Activated CD8-positive, alpha-beta memory T cell treated with anti-CD3 and anti-CD28 coated beads, Interleukin-2, amount 50 U/mL, for 24 hours (primary cell): Measurements from ENCODE around the gene LIM2.
"Not testable (repeated sequence)": the region's sequence is repeated elsewhere in the genome, so short reads cannot be mapped to it uniquely, and the experiment has no call there.

Source experiments
- DNase-seq: peaks from one replicate; pipeline ENCODE4 v3.0.0-alpha.2; 2020; ENCODE audit errors: extremely low read depth

The LIM2 gene, protein sequence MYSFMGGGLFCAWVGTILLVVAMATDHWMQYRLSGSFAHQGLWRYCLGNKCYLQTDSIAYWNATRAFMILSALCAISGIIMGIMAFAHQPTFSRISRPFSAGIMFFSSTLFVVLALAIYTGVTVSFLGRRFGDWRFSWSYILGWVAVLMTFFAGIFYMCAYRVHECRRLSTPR

DNA sequence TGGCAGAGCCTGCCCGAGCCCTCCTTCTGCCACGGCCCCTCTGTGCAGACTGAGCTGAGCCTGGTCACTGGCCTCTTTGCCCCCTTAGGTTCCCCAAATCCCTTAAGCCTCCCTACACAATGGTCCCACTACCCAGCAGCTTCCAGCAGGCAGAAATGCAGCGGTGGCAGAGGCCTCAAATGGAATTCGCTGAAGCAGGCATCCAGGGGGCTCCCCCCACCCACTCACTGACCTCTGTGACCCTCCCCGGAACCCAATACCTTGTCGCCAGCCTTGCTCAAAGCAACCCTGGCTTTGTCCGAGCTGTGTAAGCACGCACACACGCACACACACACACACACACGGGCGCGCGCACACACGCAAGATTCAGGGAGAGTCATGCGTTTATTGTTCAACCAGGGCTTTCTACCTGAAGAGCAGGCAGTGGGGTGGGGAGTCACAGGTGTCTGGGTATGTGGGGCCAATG, at the start of gene LIM2:
LIM2 (minus strand) TSS at position 51 of the 466 bp plus-strand sequence. CDS start 531 bp downstream, outside the sequence.
- no peak for DNase-seq

DNA sequence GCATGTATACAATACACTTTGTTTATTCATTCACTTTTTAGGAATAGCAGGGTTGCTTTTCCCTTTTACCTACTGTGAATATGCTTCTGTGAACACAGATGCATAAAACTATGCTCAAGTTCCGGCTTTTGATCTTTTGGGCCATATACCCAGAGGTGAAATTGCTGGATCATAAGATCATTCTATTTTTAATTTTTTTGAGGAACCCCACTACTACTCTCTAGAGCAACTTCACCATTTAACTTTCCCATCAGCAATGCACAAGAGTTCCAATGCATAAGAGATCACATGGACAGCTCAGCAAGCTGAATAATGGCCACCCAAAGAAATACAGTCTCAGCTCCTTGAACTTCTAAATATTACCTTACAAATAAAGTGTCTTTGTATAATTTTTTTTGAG, 46.7 kb upstream of the LIM2 start:
- DNase-seq, result no peak

DNA sequence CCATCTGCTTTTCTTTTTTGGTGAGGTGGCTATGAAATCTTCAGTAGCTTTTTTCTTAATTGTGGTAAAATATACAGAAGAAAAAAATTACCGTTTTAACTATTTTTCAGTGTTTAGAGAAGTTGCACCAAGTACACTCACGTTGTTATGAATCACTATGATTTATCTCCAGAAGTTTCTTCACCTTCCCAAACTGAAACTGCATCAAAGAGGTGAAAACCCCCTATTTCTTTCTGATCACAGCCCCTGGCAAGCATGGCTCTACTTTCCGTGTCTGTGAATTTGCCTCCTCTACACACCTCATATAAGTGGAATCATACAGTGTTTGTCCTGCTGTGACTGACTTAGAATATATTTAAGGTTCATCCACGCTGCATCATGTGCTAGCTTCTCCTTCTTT, 45.3 kb upstream of the LIM2 start:
- DNase-seq, result no peak

DNA sequence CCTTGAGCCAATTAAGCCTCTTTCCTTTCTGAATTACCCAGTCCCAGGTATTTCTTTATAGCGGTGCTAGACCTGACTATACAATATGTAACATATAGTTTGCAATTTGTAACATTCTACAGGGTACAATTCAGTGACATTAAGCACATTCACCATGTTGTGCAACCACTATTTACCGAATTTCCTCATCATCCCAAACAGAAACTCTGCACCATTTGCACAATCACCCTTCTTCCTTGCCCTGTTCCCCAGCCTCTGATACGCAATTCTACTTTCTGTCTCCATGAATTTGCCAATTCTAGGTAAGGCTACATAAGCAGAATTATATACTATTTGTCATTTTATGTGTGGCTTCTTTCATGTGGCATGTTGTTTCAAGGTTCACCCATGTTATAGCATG, 43.4 kb upstream of the LIM2 start:
- no peak for DNase-seq

DNA sequence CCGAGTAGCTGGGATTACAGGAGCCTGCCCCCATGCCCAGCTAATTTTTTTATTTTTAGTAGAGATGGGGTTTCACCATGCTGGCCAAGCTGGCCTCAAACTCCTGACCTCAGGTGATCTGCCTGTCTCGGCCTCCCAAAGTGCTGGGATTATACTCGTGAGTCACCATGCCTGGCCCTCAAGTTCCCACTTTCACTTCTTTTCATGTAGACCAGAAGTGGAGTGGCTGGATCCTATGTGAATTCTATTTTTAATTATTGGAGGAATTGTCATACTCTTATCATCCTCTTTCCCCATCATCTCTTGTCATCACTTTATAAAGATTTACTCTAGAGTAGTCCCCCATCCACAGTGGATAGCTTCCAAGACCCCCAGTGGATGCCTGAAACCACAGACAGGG, 42.4 kb upstream of the LIM2 start:
- no peak for DNase-seq

DNA sequence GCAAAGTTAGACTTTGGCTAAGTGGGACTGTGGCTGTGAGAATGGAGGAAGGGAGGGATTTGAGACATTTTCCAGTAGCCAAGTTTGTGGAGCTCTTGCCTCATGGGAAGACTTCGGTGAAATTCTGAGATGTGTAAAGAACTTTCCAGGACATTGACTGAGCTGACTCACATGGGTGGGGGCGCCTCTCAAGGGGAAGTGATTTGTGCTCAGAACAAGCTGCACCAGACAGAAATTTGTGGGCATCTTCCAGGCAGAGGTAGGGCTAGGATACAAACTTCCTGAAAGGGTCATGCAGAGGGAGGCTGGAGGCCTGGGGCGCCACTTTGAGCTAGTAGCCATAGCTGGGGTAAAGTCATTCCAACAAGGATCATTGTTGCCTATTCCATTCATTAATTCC, 39.4 kb upstream of the LIM2 start:
- no peak for DNase-seq

DNA sequence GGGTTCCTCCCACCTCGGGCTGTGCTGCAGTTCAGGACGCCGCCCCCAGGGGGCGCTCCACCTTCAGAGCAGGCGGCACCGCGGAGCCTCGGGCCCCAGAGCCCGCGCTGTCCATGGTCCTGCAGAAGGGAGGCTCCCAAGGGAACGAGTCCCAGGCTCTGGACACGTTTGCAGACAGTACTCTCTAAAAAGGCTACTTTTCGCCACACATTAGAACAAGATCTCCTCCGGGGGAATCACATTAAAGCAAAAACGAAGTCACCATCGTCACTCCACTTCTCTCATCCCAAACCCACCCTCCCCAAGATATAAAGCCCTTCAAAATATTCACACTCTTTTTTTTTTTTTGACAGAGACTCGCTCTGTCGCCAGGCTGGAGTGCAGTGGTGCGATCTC, 34.3 kb upstream of the LIM2 start:
- DNase-seq, result peak; percentile 64

DNA sequence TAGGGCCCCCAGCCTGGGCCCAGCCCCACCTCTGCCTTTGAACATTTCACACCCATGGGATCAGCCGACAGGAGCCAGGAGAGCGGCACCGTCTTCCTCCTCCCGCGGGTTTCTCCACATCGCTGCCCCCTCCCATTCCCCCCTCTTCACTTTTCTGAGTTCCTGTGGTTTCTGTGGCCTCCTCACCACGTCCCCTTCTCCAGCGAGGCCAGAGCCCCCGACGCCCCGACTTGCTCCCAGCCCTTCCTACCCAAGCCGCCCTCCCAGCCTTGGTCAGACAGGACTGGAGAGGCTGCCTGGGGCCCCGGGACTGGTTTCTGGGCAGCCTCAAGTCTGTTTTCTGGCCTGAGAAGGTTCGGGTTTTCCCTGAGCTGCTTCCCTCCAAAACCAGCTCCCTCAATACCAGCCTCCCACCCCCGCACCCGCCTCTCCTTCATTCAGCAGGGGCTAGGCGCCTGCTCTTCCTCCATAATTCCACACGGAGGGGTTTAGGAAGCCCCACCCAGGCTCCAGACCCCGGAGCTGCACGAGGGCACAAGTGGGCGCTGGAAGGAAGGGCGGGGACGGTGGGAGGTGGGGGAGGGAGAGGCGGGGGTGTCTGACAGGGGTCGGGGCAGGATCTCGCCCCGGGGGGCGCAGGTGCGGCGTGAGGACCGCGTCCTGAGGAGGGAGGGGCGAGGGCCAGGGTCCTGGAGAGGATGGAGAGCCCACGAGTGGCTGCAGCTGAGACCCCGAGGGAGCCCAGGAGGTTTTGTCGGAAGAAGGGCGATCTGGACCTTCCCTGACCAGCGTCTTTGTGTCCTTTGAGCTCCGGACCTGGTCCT, 33.7 kb upstream of the LIM2 start:
- no peak for DNase-seq

DNA sequence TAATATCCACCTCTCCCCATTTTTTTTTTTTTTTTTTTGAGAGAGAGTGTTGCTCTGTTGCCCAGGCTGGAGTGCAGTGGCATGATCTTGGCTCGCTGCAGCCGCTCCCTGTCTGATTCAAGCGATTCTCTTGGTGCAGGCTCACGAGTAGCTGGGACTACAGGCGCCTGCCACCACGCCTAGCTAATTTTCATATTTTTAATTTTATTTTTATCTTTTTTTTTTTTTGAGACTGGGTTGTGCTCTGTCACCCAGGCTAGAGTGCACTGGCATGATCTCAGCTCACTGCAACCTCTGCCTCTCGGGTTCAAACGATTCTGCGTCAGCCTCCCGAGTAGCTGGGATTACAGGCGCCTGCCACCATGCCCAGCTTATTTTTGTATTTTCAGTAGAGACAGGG, 32.7 kb upstream of the LIM2 start:
- DNase-seq, result not testable (repeated sequence)

DNA sequence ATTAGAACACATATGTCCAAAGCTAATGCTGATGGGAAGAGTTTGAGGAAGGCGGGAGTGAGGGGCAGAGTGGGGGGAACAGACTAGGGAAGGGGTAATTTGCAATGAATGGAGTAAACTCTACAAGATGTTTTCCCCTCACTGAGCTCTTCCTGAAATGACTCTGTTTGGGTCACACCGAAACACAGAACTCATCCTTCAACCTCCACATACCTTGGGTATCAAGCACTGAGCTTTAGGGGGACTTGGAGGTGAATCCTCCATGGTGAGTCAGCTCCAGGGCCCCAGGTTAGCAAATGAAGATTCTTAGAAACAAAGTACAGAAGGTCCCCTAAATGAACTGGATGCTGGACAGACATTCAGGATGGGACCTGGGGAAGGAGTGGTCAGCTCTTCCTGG, 30.9 kb upstream of the LIM2 start:
- DNase-seq, result no peak

DNA sequence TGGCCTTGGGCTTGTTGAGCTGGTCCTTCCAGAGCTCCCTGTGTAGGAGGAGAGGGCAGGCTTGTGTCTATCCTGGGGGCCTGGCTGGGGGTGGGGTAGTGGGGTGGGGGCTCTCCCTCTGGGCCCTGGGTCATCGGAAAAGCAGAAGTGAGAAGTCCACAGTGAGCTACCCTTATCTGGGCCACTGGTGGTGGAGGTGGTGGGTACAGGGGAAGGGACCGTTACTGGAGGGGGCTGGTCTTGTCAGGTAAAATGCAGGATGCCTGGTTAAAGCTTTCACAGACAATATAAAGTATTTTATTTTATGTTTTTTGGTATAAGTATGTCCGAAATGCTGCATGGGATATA, 30.0 kb upstream of the LIM2 start:
- DNase-seq, result no peak

DNA sequence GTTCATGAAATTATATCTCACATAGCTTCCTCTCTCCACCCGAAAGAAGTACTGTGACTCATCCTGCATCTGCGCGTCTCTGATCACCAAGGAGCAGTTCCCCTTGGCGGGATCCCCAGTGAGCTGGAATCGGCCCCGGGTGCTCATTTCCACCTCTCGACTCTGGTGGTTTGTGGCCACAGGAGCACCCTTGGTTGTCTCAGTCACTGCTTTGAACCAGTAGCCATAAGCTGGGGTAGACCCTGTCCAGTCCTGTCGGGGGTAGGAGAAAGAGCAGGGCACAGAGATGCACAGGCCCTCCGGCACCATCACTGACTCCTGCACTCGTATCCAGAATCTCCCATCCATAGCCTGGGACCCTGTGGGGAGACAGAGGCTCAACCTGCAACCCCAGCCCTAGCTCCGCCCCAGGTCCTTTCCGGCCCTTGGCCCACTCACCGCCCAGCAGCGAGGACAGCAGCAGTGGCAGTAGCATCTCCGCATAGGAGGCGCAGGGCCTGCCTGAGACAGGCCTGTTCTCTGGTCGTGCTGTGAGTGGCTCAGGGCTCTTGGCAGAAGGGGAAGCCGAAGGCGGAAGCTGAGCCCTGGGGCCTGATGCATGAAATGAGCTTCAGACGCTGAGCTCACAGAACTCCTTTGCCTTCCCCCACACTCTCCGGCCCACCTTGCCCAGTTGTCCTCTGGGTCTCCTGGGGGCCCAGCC, 29.5 kb upstream of the LIM2 start, which contains the start of gene SIGLEC10:
SIGLEC10 (minus strand) TSS at position 536 of the 703 bp plus-strand sequence; CDS start at position 475, 61 bp downstream.
- no peak for DNase-seq

DNA sequence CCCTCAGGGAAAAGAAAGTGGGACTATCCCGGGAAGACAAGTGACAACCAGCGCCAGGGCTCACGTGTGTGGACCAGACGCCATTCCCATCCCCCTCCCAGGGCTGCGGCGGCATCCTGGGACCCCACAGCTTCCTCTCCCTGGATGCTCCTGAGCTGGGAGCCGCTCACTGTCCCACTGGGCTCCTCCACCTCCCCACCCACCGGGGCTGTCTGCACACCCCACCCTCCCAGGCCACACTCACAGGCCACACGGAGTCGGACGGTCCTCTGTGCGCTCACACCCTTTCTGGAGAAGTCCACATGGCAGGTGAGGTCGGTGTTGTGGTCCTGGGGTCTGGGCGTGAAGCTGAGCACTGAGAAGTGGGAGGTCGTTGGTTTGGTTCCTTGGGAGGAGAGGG, 28.6 kb upstream of the LIM2 start:
- DNase-seq, result not testable (repeated sequence)

DNA sequence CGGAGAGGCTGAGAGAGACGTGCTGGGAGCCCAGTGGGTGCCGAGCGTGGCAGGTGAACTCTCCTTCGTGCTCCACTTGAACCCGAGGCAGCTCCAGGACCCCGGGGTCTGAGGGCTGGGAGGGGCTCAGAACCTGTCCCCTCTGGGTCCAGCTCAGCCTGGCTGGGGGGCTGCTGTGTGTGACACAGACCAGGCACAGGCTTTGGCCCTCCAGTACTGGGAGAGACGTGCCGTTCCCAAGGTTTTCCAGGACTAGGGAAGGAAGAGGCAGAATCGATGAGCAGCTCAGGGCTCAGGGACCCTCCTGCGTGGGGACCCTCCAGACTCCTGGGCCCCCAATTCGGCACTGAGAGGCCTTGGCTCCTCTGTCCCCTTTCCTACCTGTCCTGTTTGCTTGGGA, 27.4 kb upstream of the LIM2 start:
- DNase-seq, result no peak

DNA sequence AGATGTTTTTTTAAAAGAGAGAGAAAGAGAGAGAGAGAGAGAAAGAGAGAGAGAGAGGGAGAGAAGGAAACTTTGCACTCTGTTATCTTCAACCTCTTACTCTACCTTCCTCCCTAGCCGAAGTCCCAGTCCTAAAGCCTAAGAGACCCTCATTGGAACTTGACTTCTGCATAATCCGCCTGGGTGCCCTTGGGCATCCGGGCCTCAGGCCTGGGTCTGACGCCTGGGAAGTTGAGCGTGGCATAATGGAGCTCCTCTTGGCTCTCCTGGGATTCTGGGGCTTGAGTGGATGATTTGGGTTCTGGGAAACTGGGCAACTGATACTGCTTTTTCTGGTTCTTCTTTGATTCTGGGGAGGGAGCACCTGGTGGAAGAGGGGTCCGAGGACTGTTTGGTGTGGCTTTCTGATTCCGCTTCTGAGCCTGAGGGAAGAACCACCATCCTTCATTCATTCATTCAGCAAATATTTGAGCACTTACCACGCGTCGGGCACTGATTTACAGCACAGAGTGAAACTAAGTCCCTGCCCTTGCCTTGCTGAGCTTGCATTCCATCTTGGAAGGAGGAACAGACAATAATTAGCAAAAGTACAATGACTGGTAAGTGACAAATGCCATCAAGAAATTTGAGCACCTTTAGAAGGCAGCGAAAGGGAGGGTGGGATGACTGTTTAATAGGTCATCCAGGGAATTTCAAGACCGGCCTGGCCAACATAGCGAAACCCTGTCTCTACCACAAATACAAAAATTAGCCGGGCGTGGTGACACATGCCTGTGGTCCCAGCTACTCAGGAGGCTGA, 23.4 kb upstream of the LIM2 start:
- no peak for DNase-seq

DNA sequence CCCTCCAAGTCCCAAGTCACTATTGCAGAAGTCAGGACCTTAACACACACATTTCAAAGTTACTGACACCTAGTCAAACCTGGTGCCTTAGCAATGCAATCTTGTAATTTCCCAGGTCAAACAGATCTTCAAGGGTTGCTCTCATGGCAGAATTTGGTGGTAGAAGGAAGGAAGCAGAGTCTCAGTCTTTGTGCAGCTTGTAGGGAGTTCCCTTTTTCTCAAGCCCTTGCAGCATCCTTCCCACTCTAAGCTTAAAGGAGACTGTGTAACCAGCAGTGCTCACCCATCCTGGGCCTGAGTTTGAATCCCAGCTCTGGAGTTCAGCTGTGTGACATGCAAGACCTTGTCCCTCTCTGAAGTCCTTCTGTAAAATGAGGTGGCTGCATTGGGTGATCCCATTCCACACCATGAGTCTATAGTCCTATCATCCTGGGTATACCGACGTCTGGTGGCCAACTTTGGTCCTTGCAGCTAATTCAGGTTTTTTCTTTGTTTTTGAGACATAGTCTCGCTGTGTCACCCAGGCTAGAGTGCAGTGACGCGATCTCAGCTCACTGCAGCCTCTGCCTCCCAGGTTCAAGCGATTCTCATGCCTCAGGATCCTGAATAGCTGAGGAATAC, 19.8 kb upstream of the LIM2 start:
- DNase-seq, result no peak

DNA sequence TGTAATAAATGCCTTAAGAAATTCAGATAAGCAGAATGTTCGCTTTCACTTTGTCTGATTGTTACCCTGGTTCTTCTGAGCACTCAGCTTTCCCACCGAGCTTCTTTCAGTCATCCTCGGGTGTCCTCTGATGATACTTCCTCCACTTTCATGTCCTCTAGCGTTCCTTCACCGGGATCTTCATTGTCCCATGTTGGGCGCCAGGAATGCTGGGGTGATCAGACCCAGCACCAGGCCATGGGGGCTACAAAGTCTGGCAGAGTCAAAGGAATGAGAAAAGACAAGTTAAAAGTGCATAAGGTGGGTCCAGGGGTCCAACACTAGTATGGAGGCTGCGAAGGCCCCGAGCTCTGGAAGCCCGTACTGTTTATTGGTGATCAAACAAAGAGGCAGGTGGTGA, 14.3 kb upstream of the LIM2 start:
- no peak for DNase-seq

DNA sequence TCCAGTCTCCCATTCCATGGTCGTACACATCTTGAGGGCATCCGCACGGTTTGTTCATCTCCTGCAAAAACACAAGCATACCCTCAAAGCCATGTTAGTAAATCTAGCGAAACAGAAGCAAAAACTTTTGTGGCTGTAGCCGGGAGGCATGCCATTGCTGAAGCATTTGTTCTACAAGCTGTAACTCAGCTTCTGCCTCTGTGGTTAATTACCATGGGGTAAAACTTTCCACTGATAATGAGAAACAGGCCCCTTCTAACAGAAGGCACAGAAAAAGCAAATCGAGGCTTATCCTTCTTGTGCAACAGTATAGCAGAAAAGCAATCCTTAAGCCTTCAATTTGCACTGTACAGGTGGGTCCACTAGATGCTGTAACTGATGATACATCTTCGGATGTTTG, 12.2 kb upstream of the LIM2 start:
- DNase-seq, result not testable (repeated sequence)

DNA sequence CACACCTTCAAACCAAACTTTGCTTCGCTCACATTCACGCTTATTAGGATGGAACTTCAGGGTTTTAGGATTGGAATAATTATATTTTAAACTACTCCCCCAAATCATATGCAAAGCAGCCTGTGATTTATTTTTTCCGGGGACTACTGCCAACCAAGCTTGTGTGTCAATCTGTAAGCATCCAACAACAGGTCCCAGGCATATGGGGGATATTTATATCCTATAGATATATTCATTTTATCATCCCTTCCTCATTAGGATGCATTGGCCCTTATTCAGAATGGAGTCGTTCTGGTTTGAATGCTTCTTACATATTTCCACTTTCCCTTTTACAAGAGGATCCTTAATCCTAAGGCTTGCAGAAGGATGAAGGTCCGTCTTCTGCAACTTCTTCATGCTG, 11.5 kb upstream of the LIM2 start:
- DNase-seq, result no peak

DNA sequence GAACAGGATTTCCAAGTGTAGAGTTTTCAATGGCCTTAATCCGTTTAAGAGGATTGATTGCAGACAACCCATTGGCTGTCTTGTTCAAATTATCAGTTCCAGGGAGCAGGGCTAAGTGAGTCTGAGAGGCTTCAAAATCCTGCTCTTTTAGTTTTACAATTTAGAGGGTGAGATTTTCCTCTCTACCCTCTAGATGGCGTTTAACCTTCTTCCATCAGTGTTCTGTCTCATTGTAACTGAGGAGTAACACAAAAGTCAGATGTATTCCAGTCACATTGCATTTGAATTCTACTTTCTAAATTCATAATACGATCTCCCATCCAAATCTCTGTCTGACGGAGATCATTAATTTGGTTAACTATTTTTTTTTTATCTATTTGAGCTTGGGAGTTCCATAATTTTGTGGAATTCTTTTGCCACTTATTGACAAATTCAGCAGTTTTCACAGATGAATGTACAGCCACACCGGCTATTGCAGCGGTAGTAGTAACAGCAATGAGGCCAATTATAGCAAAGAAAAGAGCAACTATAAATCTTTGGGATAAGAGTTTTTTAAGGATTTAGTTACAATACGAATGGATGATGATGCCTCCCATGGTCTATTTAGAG, 10.4 kb upstream of the LIM2 start:
- no peak for DNase-seq

DNA sequence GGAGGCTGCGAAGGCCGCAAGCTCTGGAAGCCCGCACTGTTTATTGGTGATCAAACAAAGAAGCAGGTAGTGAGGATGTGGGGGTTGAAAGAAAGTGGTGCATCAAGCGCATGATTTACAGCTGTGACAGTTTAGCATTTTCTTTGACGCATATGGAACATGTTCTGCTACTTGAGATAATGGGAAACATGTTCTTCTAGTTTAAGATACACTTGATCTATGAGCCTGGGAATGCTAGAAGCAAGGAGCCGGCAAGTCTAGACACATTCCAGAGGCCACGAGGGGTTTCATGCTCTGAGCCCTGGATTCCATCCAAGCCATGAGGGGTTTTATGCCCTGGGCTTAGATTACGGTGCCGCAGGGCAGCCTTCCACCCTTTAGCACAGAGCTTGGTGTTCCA, 9.7 kb upstream of the LIM2 start:
- not testable (repeated sequence) for DNase-seq
